NCI-H1417 (cell line): ENCODE results near the gene C19orf33.

Source experiments
- DNase-seq, 3 experiments: peaks; one replicate each; lab custom pipeline; 2025; lab: John Stamatoyannopoulos, UW

The C19orf33 gene

DNA sequence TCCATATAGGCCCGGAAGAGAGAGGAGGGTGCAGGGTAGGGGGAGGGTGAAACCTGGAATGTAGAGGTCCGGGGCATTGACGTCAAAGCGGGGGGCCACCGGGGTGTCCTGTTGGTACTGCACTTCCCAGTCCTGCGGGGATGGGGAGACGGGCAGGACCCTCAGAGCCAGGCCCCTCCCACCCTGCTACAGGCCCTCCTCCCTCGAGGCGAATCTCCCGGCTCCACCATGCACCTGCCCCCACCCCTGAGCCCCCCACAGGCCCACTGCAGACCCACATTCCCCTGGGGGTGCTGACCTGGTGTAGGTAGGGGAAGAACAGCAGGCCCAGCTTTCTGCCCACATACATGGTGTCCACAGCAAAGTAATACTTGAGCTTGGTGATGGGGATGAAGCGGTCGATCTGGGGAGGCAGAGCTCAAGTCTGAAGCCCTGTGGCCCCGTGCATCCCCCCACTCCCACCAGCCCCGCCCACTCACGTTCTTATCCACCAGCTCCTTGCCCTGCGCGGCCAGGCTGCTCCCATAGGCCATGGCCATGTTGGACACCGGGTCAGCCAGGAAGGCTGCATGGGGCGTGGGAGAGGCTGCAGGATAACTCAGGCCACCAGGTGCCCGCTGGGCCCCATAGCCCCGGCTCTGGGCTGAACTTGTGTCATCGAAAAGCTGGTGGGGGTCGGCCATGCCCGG is 5.0 kb downstream of the C19orf33 start:
- DNase-seq: no peak

DNA sequence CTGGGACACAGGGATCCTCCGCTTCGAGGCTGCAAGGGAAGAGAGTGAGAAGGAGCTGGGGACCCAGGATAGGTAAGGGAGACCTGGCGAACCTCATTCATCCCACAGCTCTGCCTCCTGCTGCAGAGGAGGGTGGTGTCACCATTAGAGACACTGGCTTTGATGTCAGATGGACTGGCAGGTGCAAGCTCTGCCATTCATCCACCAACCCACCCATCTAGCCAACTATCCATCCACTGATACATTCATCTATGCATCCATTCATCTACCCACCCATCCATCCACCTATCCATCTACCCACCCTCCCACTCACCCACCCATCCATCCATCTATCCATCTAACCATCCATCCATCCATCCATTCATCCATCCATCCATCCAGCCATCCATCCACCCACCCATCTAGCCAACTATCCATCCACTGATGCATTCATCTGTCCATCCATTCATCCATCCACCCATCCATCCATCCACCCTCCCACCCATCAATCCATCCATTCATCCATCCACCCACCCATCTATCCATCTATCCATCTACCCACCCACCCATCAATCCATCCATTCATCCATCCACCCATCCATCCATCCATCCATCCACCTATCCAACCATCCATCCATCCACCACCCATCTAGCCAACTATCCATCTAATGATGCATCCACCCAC is 5.7 kb downstream of the C19orf33 start:
- no peak for DNase-seq

DNA sequence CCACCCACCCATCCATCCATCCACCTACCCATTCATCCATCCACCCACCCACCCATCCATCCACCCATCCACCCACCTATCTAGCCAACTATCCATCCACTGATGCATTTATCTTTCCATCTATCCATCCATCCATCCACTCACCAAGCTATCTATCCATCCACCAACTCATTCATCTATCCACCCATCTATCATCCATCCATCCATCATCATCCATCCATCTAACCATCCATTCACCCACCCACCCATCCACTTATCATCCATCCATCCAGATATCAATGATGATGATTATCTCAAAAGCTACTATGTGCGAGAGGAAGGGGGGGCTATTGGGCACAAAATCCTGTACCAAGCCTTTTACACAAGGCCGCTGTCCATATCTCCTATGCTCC is 6.2 kb downstream of the C19orf33 start:
- no peak for DNase-seq

DNA sequence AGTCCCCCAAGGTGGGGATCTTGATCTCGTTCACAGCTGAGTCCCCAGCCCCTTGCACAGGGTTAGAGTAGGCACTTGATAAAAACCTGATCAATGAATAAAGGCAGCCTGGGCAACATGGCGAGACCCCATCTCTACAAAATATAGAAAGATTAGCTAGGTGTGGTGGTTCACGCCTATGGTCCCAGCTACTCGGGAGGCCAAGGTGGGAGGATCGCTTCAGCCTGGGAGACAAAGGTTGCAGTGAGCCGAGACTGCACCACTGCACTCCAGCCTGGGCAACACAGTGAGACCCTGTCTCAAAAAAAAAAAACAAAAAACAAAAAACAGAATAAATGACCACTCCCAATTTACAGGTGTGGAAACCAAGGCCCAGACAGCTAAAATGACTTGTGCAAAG is 6.9 kb downstream of the C19orf33 start:
- no peak for DNase-seq

DNA sequence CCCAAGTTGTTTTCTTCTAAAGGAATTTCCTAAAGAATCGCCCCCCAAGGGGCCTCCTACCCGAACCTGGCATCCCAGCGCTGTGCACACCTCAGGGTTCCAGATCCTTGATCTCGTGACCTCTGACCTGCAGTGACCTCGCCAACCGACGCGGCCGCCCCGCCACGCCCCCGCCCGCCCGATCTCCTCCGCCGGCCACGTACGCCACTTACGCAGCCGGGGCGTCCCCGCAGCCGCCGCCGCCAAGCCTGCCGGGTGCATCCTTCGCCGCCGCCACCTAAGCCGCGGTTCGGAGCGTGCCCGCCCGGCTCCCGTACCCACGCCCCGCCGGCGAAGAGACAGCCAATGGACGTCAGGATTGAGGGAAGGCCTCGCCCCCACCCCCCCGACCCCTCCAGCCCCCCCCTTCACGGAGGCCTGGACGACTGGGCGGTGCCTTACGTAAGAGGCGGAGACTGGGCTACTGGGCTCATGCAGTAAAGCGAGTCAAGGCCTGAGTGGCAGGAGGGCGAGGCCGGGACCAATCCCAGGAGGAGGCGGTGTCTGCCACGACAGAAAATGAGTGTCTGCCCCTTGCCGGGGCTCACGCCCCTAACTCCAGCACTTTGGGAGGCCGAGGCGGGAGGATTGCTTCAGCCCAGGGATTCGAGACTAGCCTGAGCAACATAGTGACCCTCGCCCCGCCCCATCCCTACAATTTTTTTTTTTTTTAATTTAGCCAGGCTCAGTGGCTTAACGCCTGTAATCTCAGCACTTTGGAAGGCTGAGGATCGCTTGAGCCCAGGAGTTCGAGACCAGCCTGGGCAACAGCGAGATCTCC is 11.8 kb downstream of the C19orf33 start, which contains the start of gene YIF1B:
Gene YIF1B, minus strand, starts transcription at position 291 of the 820 bp plus-strand sequence. Its CDS starts 30 bp downstream, at position 261.
- DNase-seq: peak; percentile 93 to 98 (median 97)

DNA sequence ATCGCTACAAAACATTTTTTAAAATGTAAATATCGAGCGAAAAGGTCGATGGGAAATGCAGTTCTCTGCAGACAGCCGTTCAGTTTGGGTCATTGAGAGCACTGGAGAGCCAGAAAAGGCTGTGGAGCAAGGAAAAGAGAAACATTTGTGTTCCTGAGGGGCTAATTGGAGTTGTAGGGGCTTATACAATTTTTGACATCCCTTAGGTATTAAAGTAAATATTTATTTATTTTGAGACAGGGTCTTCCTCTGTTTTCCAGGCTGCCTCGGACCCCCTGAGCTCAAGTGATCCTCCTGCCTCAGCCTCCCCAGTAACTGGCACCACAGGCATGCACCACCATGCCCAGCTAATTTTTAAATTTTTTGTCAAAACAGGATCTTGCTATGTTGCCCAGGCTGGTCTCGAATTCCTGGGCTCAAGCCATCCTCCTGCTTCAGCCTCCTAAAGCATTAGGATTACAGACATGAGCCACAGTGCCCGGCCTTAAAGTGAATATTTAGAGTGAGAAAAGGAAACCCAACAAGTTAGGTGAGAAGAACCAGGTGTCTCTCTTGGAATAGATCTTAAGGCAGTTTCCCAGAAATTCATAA is 12.5 kb downstream of the C19orf33 start:
- no peak for DNase-seq

DNA sequence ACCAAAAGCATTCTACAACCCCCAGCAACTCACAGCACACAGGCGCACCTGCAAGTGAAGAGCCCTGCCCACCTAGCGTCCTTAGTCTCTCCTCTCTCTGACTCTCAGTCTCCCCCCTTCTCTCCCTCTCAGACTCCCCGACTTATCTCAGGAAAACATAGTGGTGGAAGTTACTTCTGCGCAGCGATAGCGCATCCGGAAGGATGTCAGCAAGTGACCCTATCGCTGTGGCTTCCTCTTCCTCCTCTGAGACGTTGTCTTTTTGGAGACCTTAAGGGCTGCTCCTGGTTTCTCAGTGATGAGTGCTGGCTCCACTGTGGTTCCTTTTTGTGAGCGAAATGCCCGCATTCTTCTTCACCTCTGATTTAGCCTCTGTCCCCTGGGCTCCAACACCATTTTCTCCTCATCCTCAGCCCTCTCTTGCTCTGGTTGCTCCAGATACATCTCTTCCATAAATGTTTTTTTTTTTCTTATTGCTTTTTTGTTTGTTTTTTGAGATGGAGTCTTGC is 13.1 kb downstream of the C19orf33 start:
- no peak for DNase-seq

DNA sequence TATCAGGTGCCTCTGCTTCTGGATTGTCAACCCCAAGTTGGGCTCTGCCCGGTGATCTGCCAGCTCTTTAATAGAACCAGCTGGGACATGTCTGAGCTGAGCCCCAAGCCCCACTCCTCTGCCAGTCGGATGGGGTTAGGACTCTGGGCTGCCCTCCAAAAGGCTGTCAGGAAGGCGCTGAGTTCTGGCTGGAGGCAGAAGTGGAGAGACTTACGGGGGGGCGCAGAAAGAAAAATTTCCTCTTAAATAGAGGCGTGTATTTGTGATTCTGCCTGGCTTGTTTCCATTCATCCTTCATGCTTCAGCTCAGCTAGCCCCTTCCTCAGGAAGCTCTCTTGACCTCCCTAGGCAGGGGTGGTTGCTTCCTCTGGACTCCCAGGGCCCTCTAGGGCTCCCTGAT is 14.6 kb downstream of the C19orf33 start:
- DNase-seq: no peak

DNA sequence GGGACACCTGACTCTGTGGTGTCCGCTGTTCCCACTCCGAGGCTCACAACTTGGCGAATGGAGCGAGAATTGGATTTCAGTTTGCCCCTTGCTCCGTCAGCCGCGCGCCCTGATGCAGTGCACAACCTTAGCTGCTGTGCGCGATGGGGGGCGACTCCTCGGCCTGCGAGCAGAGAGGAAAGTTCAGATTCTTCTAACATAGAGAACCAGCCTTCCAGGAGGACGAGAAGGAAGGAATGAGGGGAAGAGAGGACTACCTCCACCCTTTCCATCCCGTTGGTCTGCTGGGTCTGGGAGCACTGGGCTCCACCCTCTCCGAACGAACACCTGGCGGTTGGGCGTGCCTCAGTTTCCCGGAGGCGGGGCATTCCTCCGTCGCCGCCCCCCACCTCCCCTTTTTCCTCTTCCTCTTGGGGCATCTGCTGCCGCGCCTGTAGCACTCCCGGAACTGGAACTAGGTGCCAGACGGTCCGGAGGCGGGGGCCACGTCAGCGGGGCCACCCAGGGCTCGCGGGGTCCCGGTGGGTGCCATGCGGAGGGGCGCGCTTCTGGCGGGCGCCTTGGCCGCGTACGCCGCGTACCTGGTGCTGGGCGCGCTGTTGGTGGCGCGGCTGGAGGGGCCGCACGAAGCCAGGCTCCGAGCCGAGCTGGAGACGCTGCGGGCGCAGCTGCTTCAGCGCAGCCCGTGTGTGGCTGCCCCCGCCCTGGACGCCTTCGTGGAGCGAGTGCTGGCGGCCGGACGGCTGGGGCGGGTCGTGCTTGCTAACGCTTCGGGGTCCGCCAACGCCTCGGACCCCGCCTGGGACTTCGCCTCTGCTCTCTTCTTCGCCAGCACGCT is 15.6 kb downstream of the C19orf33 start, which contains the start of gene KCNK6:
Gene KCNK6, plus strand, starts transcription at position 425 of the 838 bp plus-strand sequence. Its CDS starts 106 bp downstream, at position 531.
- DNase-seq: peak; percentile 7 to 38 (median 38)

DNA sequence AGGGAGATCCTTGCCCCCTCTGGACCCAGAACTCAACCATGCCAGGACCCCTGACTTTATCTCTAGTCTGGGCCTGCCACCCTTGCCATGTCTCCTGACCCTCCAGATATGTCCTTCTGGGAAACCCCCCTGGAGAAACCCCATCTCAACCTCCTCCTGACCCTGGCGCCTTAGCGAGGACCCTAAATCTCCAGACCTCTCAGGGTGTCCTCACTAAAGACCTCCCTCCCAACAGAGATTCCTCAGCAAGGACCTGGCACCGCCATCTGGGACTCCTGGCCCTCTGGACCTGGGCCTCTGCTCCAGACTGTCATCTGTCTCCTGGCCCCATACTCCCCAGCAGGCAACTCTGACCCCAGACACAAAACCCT is 16.9 kb downstream of the C19orf33 start:
- DNase-seq: no peak

DNA sequence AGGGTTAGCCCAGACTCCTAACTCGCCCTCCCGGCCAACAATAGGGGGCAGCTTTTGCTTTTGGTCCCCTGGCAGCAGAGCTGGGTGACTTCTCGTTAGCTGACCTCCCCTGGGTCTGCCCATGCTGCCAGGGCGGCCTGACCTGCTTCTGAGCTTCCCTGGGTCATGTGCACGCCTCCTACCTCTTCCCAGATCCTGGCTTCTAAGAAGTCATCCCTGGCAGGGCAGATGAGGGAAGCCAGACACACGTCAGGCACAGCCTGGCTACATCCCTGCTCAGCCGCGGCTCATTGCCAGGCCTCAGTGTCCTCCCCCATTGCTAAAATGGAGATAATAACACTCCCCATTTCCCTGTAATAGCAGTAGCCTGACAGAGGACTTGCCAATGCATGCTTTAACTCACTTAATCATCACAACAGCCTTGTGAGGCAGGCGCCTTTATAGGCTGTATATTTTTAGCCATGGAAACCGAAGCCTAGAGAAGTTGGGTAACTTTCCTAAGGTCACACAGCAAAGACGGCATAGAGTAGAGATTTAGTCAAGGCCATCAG is 17.7 kb downstream of the C19orf33 start:
- DNase-seq: no peak

DNA sequence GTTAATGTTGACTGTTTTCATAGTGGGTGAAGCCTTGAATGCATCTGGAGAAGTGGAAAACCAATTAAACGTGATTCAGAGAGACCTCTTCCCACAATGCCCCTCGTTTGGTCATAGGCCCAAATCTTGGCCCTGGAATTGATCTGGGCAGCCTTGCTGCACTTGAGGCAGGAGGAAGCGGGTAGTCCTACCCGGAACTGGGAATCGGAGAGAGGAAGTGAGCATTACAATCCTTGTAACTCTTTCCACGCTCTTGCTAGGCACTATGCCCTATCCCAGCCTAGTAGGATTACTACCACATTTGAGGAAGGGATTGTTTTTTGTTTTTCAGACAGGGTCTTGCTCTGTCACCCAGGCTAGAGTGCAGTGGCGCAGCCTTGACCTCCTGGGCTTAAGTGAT is 19.2 kb downstream of the C19orf33 start:
- no peak for DNase-seq

DNA sequence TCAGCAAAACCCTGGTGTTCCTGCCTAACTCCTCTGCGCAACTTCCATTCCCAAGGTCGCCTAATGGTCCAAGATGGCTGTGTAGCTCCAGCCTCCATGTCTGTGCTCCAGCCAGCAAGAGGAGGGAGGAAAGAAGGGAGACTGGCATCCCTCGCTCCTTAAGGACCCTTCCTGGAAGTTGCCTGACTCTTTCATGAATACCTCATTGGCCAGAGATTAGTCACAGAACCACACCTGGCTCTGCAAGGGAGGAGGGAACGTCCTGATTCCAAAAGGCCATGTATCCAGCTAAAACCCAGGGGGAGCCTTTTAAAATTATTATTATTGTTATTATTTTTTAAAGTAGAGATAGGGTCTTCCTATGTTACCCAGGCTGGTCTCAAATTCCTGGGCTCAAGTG is 20.4 kb downstream of the C19orf33 start:
- no peak for DNase-seq

DNA sequence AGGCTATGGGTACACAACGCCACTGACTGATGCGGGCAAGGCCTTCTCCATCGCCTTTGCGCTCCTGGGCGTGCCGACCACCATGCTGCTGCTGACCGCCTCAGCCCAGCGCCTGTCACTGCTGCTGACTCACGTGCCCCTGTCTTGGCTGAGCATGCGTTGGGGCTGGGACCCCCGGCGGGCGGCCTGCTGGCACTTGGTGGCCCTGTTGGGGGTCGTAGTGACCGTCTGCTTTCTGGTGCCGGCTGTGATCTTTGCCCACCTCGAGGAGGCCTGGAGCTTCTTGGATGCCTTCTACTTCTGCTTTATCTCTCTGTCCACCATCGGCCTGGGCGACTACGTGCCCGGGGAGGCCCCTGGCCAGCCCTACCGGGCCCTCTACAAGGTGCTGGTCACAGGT is 22.5 kb downstream of the C19orf33 start:
- DNase-seq: no peak

DNA sequence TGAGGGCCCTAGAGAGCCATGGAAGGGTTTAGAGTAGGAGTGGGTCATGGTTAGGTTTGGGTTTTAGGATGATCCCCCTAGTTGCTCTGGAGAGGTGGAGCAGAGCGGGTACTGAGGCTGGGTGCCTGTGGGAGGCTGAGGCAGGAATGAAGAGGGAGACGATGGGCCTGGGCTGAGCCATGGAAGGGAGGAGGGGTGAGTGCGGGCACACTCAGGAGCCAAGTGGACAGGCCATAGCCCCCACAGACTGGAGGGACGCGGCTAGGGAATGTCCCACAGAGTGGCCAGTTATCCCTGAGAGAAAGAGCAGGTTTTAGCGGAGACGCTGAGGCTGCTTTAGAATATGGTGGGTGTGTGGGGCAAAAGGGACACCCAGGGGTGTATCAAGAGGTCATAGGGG is 25.6 kb downstream of the C19orf33 start:
- no peak for DNase-seq

DNA sequence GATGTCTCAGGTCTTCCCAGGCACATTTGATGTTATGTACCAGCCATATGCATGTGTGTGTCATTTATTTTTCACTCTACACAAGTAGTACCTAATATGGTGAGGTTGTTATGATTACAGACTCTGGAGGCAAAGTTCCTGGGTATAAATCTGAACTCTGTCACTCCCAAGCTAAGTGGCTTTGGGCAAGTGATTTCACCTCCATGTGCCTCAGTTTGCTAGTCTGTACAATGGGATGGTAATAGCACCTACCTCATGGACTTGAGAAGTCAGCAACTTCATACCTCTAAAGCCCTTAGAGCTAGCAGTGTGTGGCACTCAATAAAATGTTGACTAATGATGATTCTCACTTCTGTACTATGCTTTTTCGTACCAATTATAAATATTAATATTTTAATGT is 27.7 kb downstream of the C19orf33 start:
- DNase-seq: no peak

DNA sequence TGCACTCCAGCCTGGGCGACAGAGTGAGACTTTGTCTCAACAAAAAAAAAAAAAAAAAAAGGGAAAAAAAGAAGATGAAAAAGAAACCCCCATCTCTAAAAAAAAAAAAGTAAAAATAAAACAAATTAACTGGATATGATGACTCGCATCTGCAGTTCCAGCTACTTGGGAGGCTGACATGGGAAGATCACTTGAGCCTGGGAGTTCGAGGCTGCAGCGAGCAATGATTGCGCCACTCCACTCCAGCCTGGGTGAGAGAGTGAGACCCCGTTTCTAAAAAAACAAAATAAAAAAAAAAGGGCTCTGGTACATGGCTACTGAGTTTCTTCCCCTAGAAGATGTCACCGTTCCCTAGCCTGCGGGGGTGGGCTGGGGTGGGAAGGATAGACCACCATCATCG is 29.2 kb downstream of the C19orf33 start:
- DNase-seq: no peak

DNA sequence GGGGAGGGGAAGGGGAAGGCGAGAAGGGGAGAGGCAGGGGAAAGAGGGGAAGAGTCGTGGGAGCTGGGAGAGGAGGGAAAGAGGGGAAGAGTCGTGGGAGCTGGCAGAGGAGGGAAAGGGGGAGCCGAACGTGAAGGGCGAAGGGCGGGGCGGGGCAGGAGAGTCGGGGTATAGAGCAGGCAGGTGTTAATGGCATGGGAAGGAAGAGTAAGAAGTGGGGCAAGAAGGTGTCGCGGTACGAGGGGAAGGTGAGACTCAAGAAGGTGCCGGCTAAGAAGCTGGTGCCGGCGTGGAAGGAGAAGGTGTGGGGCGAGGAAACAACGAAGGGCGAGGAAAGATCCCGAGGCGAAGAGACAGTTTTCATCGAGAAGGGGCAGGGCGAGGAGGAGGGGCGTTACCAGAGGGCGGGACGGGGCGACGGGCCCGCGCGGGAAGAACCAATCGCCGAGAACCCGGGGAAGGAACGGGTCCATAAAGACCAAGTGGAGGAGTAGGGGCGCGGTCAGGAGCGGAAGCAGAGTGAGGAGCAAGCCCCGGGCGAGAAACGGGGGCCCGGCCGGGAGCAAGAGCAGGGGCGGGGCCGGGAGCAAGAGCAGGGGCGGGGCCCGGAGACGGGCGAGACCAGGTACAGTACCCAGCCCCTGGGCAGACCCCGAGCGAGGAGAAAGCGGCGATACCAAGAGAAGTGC is 32.0 kb downstream of the C19orf33 start:
- peak; percentile 90 to 96 (median 95) for DNase-seq

DNA sequence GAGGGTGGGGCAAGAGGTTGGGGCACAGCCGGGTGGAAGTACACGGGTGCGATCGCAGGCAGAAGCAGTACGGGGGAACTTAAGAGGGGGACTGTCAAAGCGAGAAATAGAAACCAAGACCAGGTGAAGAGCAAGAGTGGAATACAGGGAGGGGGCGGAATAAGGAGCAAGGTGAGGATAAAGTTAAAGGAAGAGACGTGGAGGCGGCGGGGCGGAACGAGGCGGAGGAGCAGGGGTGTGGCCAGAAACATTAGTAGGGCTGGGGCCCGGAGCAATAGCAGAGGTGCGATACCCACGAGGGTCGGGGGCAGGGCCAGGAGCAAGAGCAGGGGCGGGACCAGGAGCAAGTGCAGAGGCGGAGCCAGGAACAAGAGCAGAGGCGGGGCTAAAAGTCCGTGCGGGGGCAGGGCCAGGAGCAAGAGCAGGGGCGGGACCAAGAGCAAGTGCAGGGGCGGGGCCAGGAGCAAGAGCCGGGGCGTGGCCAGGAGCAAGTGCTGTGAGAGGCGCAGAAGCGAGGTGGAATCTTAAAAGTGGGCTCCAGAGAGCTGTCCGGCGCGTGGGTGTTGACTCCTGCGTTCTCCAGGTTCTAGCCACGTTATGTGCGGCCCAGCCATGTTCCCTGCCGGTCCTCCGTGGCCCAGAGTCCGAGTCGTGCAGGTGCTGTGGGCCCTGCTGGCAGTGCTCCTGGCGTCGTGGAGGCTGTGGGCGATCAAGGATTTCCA is 32.7 kb downstream of the C19orf33 start:
- peak; percentile 85 to 98 (median 93) for DNase-seq

DNA sequence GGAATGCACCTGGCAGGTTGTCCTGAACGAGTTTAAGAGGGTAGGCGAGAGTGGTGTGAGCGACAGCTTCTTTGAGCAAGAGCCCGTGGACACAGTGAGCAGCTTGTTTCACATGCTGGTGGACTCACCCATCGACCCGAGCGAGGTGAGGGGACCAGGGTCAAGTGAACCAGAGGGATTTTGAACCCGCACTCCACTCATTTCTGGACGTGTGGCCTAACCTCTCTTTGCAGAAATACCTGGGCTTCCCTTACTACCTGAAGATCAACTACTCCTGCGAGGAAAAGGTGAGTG is 33.3 kb downstream of the C19orf33 start:
- DNase-seq: no peak
